A549 (cell line): ENCODE results near the gene TEX29. TPM values are rescaled to one million over a fixed set of nuclear protein-coding genes. Genes with fewer than 3 reads are reported as not detected.

Source experiments
- ATAC-seq, 2 experiments: fragments of 200-7000 bp in 1 of 2; fragments of >200 bp in 1 of 2; cut with Nextera tagmentation in 1 of 2; cut with Tn5 transposase in 1 of 2; 3 replicates each; pipeline versions ENCODE4 v1.8.0 to v1.9.1; 2018 to 2020; ENCODE audit warnings: mild to moderate bottlenecking in 1 of 2, moderate library complexity in 1 of 2
- CTCF ChIA-PET: fragments of 300-600 bp; sonication (Branson Sonifier 250); formaldehyde crosslinking; extraction: SDS; loops from one replicate; lab custom pipeline; 2021; ENCODE audit warnings: antibody characterized with exemption, inconsistent platforms; lab: Yijun Ruan, JAX
- POLR2A ChIA-PET: fragments of 350-600 bp; formaldehyde crosslinking; extraction: SDS; loops from one replicate; lab custom pipeline; 2021; ENCODE audit warnings: antibody characterized with exemption, inconsistent platforms; lab: Yijun Ruan, JAX
- DNase-seq, 2 experiments: peaks; one replicate each; pipeline versions ENCODE4 v3.0.0 to v3.0.0-alpha.2; 2011 to 2016; ENCODE audit warnings: low read depth in 1 of 2, low spot score in 1 of 2
- FAIRE-seq: peaks from 2 replicates; lab custom pipeline; 2011; peaks lifted over from hg19 to GRCh38; lab: Jason Lieb, UNC
- H3K27ac ChIP-seq, 2 experiments: fragments of >200 bp; sonication (Bioruptor Twin); formaldehyde crosslinking; 3 replicates each; pipeline ENCODE4 v1.5.1; 2016 to 2017
- H3K4me1 ChIP-seq: fragments of >200 bp; sonication (Bioruptor Twin); formaldehyde crosslinking; 3 replicates; pipeline ENCODE4 v1.6.1; 2016
- H3K4me2 ChIP-seq: fragments of >200 bp; sonication (Bioruptor Twin); formaldehyde crosslinking; 3 replicates; pipeline ENCODE4 v1.6.1; 2016
- H3K4me3 ChIP-seq: fragments of >200 bp; sonication (Bioruptor Twin); formaldehyde crosslinking; 3 replicates; pipeline ENCODE4 v1.5.1; 2016
- H3K9me3 ChIP-seq: fragments of >200 bp; sonication (Bioruptor Twin); formaldehyde crosslinking; 3 replicates; pipeline ENCODE4 v1.6.1; 2016
- CBX8 ChIP-seq: fragments of 200-600 bp; sonication (generic); IDR thresholded peaks from 2 replicates; pipeline ENCODE4 v1.6.1; 2016
- CEBPB ChIP-seq, 2 experiments: fragments of >200 bp in 1 of 2; sonication (Bioruptor Twin) in 1 of 2; formaldehyde crosslinking in 1 of 2; IDR thresholded peaks; 2 replicates each; pipeline ENCODE4 v1.6.1; 2012 to 2016
- HMGXB4 ChIP-seq: fragments of 250-450 bp; sonication (Bioruptor Pico); IDR thresholded peaks from 2 replicates; pipeline ENCODE4 v1.5.0; 2021; ENCODE audit warnings: mild to moderate bottlenecking, moderate library complexity, borderline replicate concordance
- HOXA7 ChIP-seq: fragments of 250-450 bp; sonication (Bioruptor Pico); IDR thresholded peaks from 2 replicates; pipeline ENCODE4 v1.5.0; 2020; ENCODE audit warnings: mild to moderate bottlenecking, moderate library complexity
- KDM1A ChIP-seq: fragments of 200-600 bp; sonication (generic); IDR thresholded peaks from 2 replicates; pipeline ENCODE4 v1.6.1; 2016; ENCODE audit warnings: low read depth, mild to moderate bottlenecking
- MAFK ChIP-seq: fragments of 450-650 bp; IDR thresholded peaks from 2 replicates; pipeline ENCODE4 v1.6.1; 2014; ENCODE audit not compliant: partially characterized antibody
- NFE2L2 ChIP-seq: fragments of 150-350 bp; conservative IDR thresholded peaks from 2 replicates; pipeline ENCODE4 v1.6.1; 2014; ENCODE audit warnings: low read length
- NPAS2 ChIP-seq: fragments of 250-450 bp; sonication (Bioruptor Pico); IDR thresholded peaks from 2 replicates; pipeline ENCODE4 v1.8.0; 2022; ENCODE audit warnings: mild to moderate bottlenecking, moderate library complexity, borderline replicate concordance
- NR3C1 ChIP-seq: fragments of >200 bp; sonication (Bioruptor Twin); formaldehyde crosslinking; IDR thresholded peaks from 3 replicates; pipeline ENCODE4 v1.6.1; 2017
- RAD21 ChIP-seq, 2 experiments: fragments of >200 bp in 1 of 2; sonication (Bioruptor Twin) in 1 of 2; formaldehyde crosslinking in 1 of 2; IDR thresholded peaks in 1 of 2; conservative IDR thresholded peaks in 1 of 2; 2 replicates in 1 of 2; 3 replicates in 1 of 2; pipeline ENCODE4 v1.6.1; 2012 to 2018; ENCODE audit warnings: inconsistent platforms in 1 of 2
- RFX5 ChIP-seq: fragments of 450-650 bp; IDR thresholded peaks from 2 replicates; pipeline ENCODE4 v1.7.1; 2014; ENCODE audit warnings: antibody characterized with exemption, mild to moderate bottlenecking, moderate library complexity
- SREBF2 ChIP-seq: fragments of 450-650 bp; IDR thresholded peaks from 2 replicates; pipeline ENCODE4 v1.6.1; 2014; ENCODE audit warnings: mild to moderate bottlenecking, moderate library complexity
- TP53 ChIP-seq: fragments of 250-450 bp; sonication (Bioruptor Pico); IDR thresholded peaks from 2 replicates; pipeline ENCODE4 v1.5.0; 2021; ENCODE audit warnings: mild to moderate bottlenecking, moderate library complexity
- USF2 ChIP-seq: fragments of 450-650 bp; IDR thresholded peaks from 2 replicates; pipeline ENCODE4 v1.6.1; 2014; ENCODE audit warnings: antibody characterized with exemption
- ZC3H11A ChIP-seq: fragments of 450-650 bp; IDR thresholded peaks from 2 replicates; pipeline ENCODE4 v1.6.1; 2014; ENCODE audit warnings: antibody characterized with exemption, mild to moderate bottlenecking
- ZNF302 ChIP-seq: fragments of 250-450 bp; sonication (Bioruptor Pico); IDR thresholded peaks from 2 replicates; pipeline ENCODE4 v1.9.0; 2021; ENCODE audit warnings: inconsistent platforms, mild to moderate bottlenecking, moderate library complexity
- ZSCAN20 ChIP-seq: fragments of 250-450 bp; sonication (Bioruptor Pico); IDR thresholded peaks from 2 replicates; pipeline ENCODE4 v1.8.0; 2022; ENCODE audit warnings: mild to moderate bottlenecking, moderate library complexity
- WGBS: methylation state at CpG from one replicate; pipeline ENCODE4 v1.1.6; 2017; ENCODE audit errors: missing lambda C conversion rate; 5-methylcytosine and 5-hydroxymethylcytosine counted together
- polyA minus RNA-seq: library from RNA; depleted of rRNA, polyadenylated mRNA; stranded (reverse); fragments of >200 nt; gene quantifications from 2 replicates; pipeline ENCODE4 v1.2.3, GENCODE V29; 2011; rRNA and poly(A)+ RNA removed
- polyA plus RNA-seq, 4 experiments: library from polyadenylated mRNA; depleted of rRNA in 3 of 4; stranded (reverse); fragments of >200 nt; fragmentation: RNase III in 1 of 4; extraction: RNeasy Plus Mini Kit Qiagen cat#74134 plus additional on column Dnase treatment in 1 of 4; gene quantifications; 2 replicates in 3 of 4; 3 replicates in 1 of 4; pipeline ENCODE4 v1.2.3, GENCODE V29; 2011 to 2017
- TF ChIP-seq, protein P1 (sequence below): IDR thresholded peaks from 2 replicates; pipeline ENCODE4 v1.6.1; 2012
- TF ChIP-seq, protein P2 (sequence below): fragments of 150-350 bp; IDR thresholded peaks from 2 replicates; pipeline ENCODE4 v1.6.1; 2014; ENCODE audit warnings: low read depth, mild to moderate bottlenecking, low read length
- TF ChIP-seq, protein P3 (sequence below): fragments of >200 bp; sonication (Bioruptor Twin); formaldehyde crosslinking; IDR thresholded peaks from 3 replicates; pipeline ENCODE4 v1.6.1; 2016

TEX29 gene
- polyA plus RNA-seq (2011; rRNA removed) (0.35 TPM in 1 of 2 replicates, not detected in the other), polyA plus RNA-seq (2017; fragmentation: RNase III; extraction: RNeasy Plus Mini Kit Qiagen cat#74134 plus additional on column Dnase treatment) (0.13 TPM in 1 of 3 replicates, not detected in the others), polyA minus RNA-seq (not detected in 2 replicates)
- 0.08 and 0.15 TPM in 2 replicates for polyA plus RNA-seq (2012; cell fraction: cytosol; rRNA removed)
- polyA plus RNA-seq (2012; cell fraction: nucleus; rRNA removed), result 0.36 TPM in 1 of 2 replicates, not detected in the other

DNA sequence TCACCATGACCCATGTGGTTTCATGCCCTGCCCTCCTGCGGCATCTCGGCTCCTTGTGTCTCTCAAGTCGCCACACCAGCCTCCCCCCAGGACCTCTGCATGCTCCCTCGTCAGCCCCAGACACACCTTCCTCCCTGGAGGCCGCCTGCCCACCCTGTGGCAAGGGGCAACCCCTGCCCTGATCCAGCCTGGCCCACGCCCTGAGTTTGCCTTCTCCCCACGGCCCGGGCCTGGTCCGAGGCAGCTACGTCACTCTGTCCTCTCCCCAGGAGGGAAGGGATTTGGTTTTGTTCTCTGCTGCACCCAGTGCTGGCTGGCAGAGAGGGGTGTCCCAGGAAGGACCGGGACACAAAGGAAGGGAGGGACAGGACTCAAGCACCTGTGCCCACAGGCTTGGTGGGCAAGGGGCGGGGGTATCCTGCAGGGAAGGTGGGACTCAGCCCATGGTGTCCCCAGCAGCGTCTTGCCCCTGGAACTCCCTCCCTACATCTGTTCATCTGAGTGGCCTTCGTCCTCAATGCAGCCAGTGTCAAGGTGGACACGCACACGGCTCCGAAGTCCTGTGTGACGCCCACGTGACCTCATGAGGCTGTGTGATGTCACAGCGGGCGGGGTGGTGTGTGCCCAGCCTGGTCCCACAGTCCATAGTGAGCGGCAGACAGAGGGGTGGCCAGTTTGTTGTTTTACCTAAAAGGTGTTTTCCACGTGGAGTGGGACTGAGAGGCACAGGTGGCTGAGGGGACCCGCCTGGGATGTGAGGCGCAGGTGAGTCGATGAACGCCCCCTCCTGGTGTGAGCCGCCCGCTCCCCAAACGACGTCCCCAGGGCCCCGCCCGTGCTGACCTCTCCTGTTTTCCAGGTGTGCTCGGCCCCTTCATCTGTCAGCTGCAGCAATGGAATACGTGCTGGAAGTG lies at the start of gene TEX29:
TEX29 (plus strand) TSS at position 645 of the 914 bp plus-strand sequence; CDS start at position 894, 249 bp downstream.
- H3K4me2 ChIP-seq, result no peak within 1 kb of the TSS

DNA sequence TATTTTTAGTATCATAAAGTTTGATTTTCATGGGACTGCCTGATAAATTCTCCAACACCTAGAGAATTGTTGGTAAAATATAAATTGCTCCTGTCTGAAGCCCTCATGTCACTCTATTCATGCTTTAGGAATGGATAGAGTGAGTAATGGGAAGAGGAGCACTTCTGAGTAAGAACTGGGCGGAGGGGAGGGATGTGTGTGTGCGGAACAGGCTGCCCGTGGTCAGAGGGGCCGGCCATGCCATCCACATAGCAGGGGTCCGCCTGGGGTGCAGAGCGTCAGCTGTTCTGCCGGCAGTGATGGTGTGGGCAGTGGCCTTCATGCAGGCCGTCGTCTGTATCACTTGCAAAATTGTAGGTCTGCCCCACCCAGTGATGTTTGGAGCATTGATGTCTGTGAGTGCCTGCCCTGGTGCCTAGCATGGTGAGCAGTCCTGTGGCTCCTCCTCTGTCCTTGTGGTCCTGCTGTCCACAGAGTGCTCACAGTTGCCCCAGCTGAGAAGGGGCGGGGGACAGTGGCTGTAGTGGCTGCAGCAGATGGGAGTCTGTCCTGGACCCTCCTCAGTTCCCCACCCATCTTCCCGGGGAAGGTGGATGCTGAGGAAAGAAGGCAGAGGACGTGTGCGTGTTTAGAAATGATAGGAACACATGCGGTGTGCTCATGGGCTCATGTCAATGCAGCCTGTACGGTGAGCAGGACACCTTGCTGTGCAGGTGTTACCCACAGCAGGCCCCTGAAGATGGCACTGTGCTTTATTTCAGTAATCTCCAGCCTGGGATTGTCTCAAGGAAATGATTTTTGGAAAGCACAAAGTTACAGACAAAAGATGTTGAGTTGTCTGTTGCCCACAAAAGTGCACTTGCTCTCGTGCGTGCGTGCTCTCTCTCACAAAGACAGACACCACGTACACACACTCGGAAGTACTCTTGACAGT lies 49.4 kb upstream of the TEX29 start:
- ChIA-PET CTCF (no interaction called here), POLR2A (no interaction called here)
- H3K4me3 ChIP-seq, result no peak overlapping the region
- no peak for TF ChIP-seq NR3C1
- no peak for TF ChIP-seq SREBF2
- no peak for TF ChIP-seq ZC3H11A
- no peak for TF ChIP-seq ZSCAN20 (CRISPR knock-in tag)
- TF ChIP-seq, protein P1, sequence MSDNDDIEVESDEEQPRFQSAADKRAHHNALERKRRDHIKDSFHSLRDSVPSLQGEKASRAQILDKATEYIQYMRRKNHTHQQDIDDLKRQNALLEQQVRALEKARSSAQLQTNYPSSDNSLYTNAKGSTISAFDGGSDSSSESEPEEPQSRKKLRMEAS, result no peak
- TF ChIP-seq TP53 (CRISPR knock-in tag), result no peak
- no peak for TF ChIP-seq NFE2L2
- TF ChIP-seq RFX5, result no peak
- TF ChIP-seq KDM1A, result no peak
- TF ChIP-seq MAFK, result no peak
- no peak for TF ChIP-seq HMGXB4 (CRISPR knock-in tag)
- no peak for TF ChIP-seq CEBPB (IDR thresholded peaks at IDR 0.05)
- no peak for TF ChIP-seq ZNF302 (CRISPR knock-in tag)
- TF ChIP-seq CBX8, result no peak
- TF ChIP-seq, protein P2, sequence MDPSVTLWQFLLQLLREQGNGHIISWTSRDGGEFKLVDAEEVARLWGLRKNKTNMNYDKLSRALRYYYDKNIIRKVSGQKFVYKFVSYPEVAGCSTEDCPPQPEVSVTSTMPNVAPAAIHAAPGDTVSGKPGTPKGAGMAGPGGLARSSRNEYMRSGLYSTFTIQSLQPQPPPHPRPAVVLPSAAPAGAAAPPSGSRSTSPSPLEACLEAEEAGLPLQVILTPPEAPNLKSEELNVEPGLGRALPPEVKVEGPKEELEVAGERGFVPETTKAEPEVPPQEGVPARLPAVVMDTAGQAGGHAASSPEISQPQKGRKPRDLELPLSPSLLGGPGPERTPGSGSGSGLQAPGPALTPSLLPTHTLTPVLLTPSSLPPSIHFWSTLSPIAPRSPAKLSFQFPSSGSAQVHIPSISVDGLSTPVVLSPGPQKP, result no peak
- no peak for TF ChIP-seq HOXA7 (CRISPR knock-in tag)
- TF ChIP-seq, protein P3, sequence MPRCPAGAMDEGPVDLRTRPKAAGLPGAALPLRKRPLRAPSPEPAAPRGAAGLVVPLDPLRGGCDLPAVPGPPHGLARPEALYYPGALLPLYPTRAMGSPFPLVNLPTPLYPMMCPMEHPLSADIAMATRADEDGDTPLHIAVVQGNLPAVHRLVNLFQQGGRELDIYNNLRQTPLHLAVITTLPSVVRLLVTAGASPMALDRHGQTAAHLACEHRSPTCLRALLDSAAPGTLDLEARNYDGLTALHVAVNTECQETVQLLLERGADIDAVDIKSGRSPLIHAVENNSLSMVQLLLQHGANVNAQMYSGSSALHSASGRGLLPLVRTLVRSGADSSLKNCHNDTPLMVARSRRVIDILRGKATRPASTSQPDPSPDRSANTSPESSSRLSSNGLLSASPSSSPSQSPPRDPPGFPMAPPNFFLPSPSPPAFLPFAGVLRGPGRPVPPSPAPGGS, result no peak
- TF ChIP-seq RAD21 (conservative IDR thresholded peaks at IDR 0.05 in 1 of 2, IDR thresholded peaks at IDR 0.05 in 1 of 2), result no peak
- no peak for TF ChIP-seq USF2
- H3K4me1 ChIP-seq, result no peaks in the 10 kb centered on the region
- ATAC-seq, result no peak
- DNase-seq, result no peak
- H3K4me2 ChIP-seq, result no peak overlapping the region
- H3K9me3 ChIP-seq, result no peaks in the 10 kb centered on the region
- no peak for FAIRE-seq
- no peak overlapping the region for H3K27ac ChIP-seq
- 92% methylated on average over 20 of the region's 20 CpGs for WGBS

More for the DNA sequence above, at the start of gene TEX29:
- no peak within 1 kb of the TSS for H3K27ac ChIP-seq
- FAIRE-seq (no peak), DNase-seq (no peak), ATAC-seq (no peak)
- no peak within 1 kb of the TSS for H3K4me3 ChIP-seq
- no peaks in the 10 kb centered on the region for H3K9me3 ChIP-seq
- TF ChIP-seq RAD21 (conservative IDR thresholded peaks at IDR 0.05 in 1 of 2, IDR thresholded peaks at IDR 0.05 in 1 of 2) (no peak), NPAS2 (CRISPR knock-in tag) (no peak)
- TF ChIP-seq, protein P2, result no peak
- POLR2A ChIA-PET, result no interaction called here
- CTCF ChIA-PET, result no interaction called here
- H3K4me1 ChIP-seq, result no peaks in the 10 kb centered on the region
- WGBS, result 75% methylated on average over 25 of the region's 35 CpGs
